HG02623 (cell line): ENCODE results near the gene THPO.
"Not testable (repeated sequence)": the region's sequence is repeated elsewhere in the genome, so short reads cannot be mapped to it uniquely, and the experiment has no call there.

Experiments
- ATAC-seq: cut with Tn5 transposase; IDR thresholded peaks from one replicate; pipeline ENCODE4 v1.9.1; 2021; ENCODE audit warnings: moderate library complexity; ENCODE audit not compliant: unreplicated experiment

THPO gene

GRCh38 chr3:184351511-184352148 lies 26.4 kb downstream of the THPO start:
- ATAC-seq: no peak

GRCh38 chr3:184350618-184351017 lies 27.4 kb downstream of the THPO start:
- ATAC-seq: no peak

GRCh38 chr3:184349563-184350470 lies 28.2 kb downstream of the THPO start:
- ATAC-seq: no peak

- no peak for ATAC-seq
Observed at GRCh38 chr3:184348057-184348382, 30.0 kb downstream of the THPO start.

GRCh38 chr3:184347321-184348056 lies 30.5 kb downstream of the THPO start:
- ATAC-seq: no peak

GRCh38 chr3:184346480-184347190 lies 31.4 kb downstream of the THPO start:
- no peak for ATAC-seq

GRCh38 chr3:184345317-184346144 lies 32.5 kb downstream of the THPO start:
- ATAC-seq: no peak

- ATAC-seq: no peak
Observed at GRCh38 chr3:184344579-184345316, 33.3 kb downstream of the THPO start.

- ATAC-seq: no peak
Observed at GRCh38 chr3:184343200-184343876, 34.7 kb downstream of the THPO start.

GRCh38 chr3:184341925-184342324 lies 36.1 kb downstream of the THPO start:
- ATAC-seq: no peak

GRCh38 chr3:184339451-184340135 lies 38.4 kb downstream of the THPO start:
- ATAC-seq: not testable (repeated sequence)

GRCh38 chr3:184339001-184339400 lies 39.0 kb downstream of the THPO start:
- no peak for ATAC-seq

- no peak for ATAC-seq
Observed at GRCh38 chr3:184338511-184338945, 39.5 kb downstream of the THPO start.

- no peak for ATAC-seq
Observed at GRCh38 chr3:184337981-184338380, 40.0 kb downstream of the THPO start.

- no peak for ATAC-seq
Observed at GRCh38 chr3:184337399-184337714, 40.6 kb downstream of the THPO start, which contains the start of gene FAM131A. TSS of gene FAM131A (plus strand) at chr3:184337600. CDS start at chr3:184337631, 31 bp downstream.

GRCh38 chr3:184336547-184337398 lies 41.2 kb downstream of the THPO start:
- ATAC-seq: no peak
